Stimulated activated CD8-positive, alpha-beta memory T cell treated with anti-CD3 and anti-CD28 coated beads, Interleukin-15, amount 100 ng/mL, for 24 hours (primary cell): ENCODE data around the gene RNF166.

ENCODE experiments used
- DNase-seq: peaks from one replicate; pipeline ENCODE4 v3.0.0-alpha.2; 2020; ENCODE audit warnings: low read depth

The RNF166 gene

GRCh38 chr16:88651989-88652761, 54.0 kb downstream of the RNF166 start:
- DNase-seq: no peak

GRCh38 chr16:88651276-88651988, 54.8 kb downstream of the RNF166 start:
- DNase-seq: no peak

- DNase-seq: peak; percentile 60
Measured at GRCh38 chr16:88650749-88651275, 55.4 kb downstream of the RNF166 start, which contains the start of gene CYBA. TSS of gene CYBA (minus strand) at chr16:88651053. CDS start at chr16:88651013, 40 bp downstream.

- DNase-seq: no peak
Measured at GRCh38 chr16:88649924-88650748, 56.1 kb downstream of the RNF166 start.

GRCh38 chr16:88649195-88649923, 56.8 kb downstream of the RNF166 start:
- DNase-seq: no peak

- no peak for DNase-seq
Measured at GRCh38 chr16:88647178-88648070, 58.8 kb downstream of the RNF166 start.
